Astrocyte of the spinal cord (primary cell): Measurements from ENCODE around the gene RAB12.

Experiments used
- DNase-seq: peaks from one replicate; pipeline ENCODE4 v3.0.0; 2011; ENCODE audit warnings: low read depth, low spot score
- H3K4me3 ChIP-seq: 2 replicates; pipeline ENCODE4 v1.5.1; 2011; ENCODE audit warnings: low read depth, mild to moderate bottlenecking, low read length, moderate library complexity
- CTCF ChIP-seq: IDR thresholded peaks from 2 replicates; pipeline ENCODE4 v1.5.1; 2012; ENCODE audit warnings: low read depth, mild to moderate bottlenecking, low read length, inconsistent platforms
- in situ Hi-C: cut with HindIII; loops from 2 replicates; pipeline ENCODE4 v1.10.0; 2017; ENCODE audit warnings: low sequenced_read_pairs

The RAB12 gene

GRCh38 chr18:8603663-8604520 lies 5.3 kb upstream of the RAB12 start:
- DNase-seq, result no peak
- in situ Hi-C loops, result no loop called here
- peak overlapping the region; percentile 2 for H3K4me3 ChIP-seq
- TF ChIP-seq CTCF, result no peak

- no peak for DNase-seq
- H3K4me3 ChIP-seq, result no peak overlapping the region
- no peak for TF ChIP-seq CTCF
- in situ Hi-C loops, result no loop called here
Measured at GRCh38 chr18:8605974-8606373, 3.3 kb upstream of the RAB12 start.

- no peak for TF ChIP-seq CTCF
- in situ Hi-C loops, result no loop called here
- DNase-seq, result no peak
- peak overlapping the region; percentile 85 for H3K4me3 ChIP-seq
Measured at GRCh38 chr18:8607776-8608742, 1.2 kb upstream of the RAB12 start.

- no peak for DNase-seq
- peak overlapping the region; percentile 85 for H3K4me3 ChIP-seq
- in situ Hi-C loops, result no loop called here
- no peak for TF ChIP-seq CTCF
Measured at GRCh38 chr18:8609659-8610458, 622 bp downstream of the RAB12 start.

GRCh38 chr18:8610459-8610851 lies 1.2 kb downstream of the RAB12 start:
- no peak for TF ChIP-seq CTCF
- DNase-seq, result no peak
- H3K4me3 ChIP-seq, result peak overlapping the region; percentile 85
- in situ Hi-C loops, result no loop called here
